Activated naive CD4-positive, alpha-beta T cell treated with anti-CD3 and anti-CD28 coated beads, Interleukin-2, amount 10 ng/mL, durations not matched to agents 7 days and 5 days (primary cell): ENCODE data around the gene CELA3A.
A peak's percentile ranks its signal among the peaks of the same experiment; 100 is the strongest.

Source experiments
- CTCF ChIA-PET: fragments of 350-600 bp; sonication (Branson Sonifier 250); formaldehyde crosslinking; loops from one replicate; lab custom pipeline; 2021; ENCODE audit warnings: antibody characterized with exemption; lab: Charles Lee
- DNase-seq: peaks from one replicate; pipeline ENCODE4 v3.0.0-alpha.2; 2020
- H3K27ac Mint-ChIP-seq: one replicate; pipeline ENCODE4 v1.8.0; 2021; ENCODE audit warnings: mild to moderate bottlenecking, moderate library complexity, mixed read lengths
- H3K27me3 Mint-ChIP-seq: one replicate; pipeline ENCODE4 v1.8.0; 2021; ENCODE audit warnings: mild to moderate bottlenecking, mixed read lengths
- H3K36me3 Mint-ChIP-seq: one replicate; pipeline ENCODE4 v1.8.0; 2021; ENCODE audit warnings: mixed read lengths
- H3K4me1 Mint-ChIP-seq: one replicate; pipeline ENCODE4 v1.8.0; 2021; ENCODE audit warnings: mixed read lengths
- H3K4me3 Mint-ChIP-seq: one replicate; pipeline ENCODE4 v1.8.0; 2021; ENCODE audit warnings: mild to moderate bottlenecking, moderate library complexity, mixed read lengths
- H3K9me3 Mint-ChIP-seq: one replicate; pipeline ENCODE4 v1.8.0; 2021; ENCODE audit warnings: mixed read lengths

CELA3A gene

GRCh38 chr1:22040286-22040623 lies 38.8 kb downstream of the CELA3A start:
- peak overlapping the region; percentile 67 for H3K4me3 Mint-ChIP-seq
- no peaks in the 10 kb centered on the region for H3K27me3 Mint-ChIP-seq
- H3K27ac Mint-ChIP-seq = peak overlapping the region; percentile 100
- H3K9me3 Mint-ChIP-seq = peaks cover under 1% of the 10 kb centered on the region
- peak; percentile 35 for DNase-seq
- H3K36me3 Mint-ChIP-seq = peaks cover 8% of the 10 kb centered on the region
- H3K4me1 Mint-ChIP-seq = peaks cover 59% of the 10 kb centered on the region
- CTCF ChIA-PET = interaction anchor here (0.7 to 2.5 kb wide), 6 partner anchors 9 to 18 kb away, joined by 3 to 22 read pairs (median 6); partner anchors contain the start of gene CDC42

- CTCF ChIA-PET = interaction anchor here (2.2 kb wide), 1 partner anchor 11 kb away, joined by 12 read pairs; the partner anchor contains the start of gene CDC42
- H3K9me3 Mint-ChIP-seq = peaks cover 4% of the 10 kb centered on the region
- DNase-seq = no peak
These were observed 40.0 kb downstream of the CELA3A start for GRCh38 chr1:22041505-22041904.

DNA sequence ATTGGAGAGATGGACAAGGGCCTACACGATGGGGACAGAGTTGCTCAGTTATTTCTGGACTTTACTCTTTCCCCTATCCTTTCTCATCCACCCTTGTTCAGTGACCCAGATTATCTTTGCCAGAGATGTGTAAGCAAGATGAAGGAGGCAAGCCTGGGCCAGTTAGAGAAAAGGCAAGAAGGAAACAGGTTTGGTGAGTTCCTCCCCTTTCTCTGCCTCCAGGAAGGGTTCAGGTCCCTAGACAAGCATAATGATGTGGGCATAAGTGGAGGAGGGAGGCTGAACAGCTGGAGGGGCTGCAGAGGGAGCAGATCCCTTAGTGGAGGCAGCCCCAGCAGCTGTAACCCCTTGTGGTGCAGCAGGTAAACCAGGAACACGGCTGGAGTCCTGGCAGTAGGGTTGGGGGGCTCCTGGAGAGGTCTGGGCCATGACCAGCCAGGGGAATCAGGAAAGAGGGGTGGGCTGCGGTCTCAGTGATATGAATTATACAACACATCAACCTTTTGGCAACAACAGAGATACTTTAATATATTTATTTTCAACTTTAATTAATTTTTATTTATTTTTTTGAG lies 41.8 kb downstream of the CELA3A start:
- CTCF ChIA-PET = no interaction called here
- Mint-ChIP-seq H3K27me3 (no peaks in the 10 kb centered on the region), H3K9me3 (peaks cover 4% of the 10 kb centered on the region), H3K4me1 (peaks cover 54% of the 10 kb centered on the region), H3K4me3 (no peak overlapping the region), H3K36me3 (peaks cover 11% of the 10 kb centered on the region), H3K27ac (no peak overlapping the region)
- DNase-seq = no peak

More at GRCh38 chr1:22041505-22041904, 40.0 kb downstream of the CELA3A start:
- Mint-ChIP-seq H3K4me3 (peak overlapping the region; percentile 21), H3K27ac (peak overlapping the region; percentile 86), H3K27me3 (no peaks in the 10 kb centered on the region), H3K4me1 (peaks cover 60% of the 10 kb centered on the region), H3K36me3 (peaks cover 11% of the 10 kb centered on the region)

- no peak for DNase-seq
- H3K4me3 Mint-ChIP-seq = no peak overlapping the region
- peaks cover 9% of the 10 kb centered on the region for H3K36me3 Mint-ChIP-seq
- no peaks in the 10 kb centered on the region for H3K27me3 Mint-ChIP-seq
- peaks cover 4% of the 10 kb centered on the region for H3K9me3 Mint-ChIP-seq
- H3K4me1 Mint-ChIP-seq = peaks cover 56% of the 10 kb centered on the region
- no peak overlapping the region for H3K27ac Mint-ChIP-seq
- CTCF ChIA-PET = no interaction called here
These were observed 43.4 kb downstream of the CELA3A start for GRCh38 chr1:22044690-22045420.

DNA sequence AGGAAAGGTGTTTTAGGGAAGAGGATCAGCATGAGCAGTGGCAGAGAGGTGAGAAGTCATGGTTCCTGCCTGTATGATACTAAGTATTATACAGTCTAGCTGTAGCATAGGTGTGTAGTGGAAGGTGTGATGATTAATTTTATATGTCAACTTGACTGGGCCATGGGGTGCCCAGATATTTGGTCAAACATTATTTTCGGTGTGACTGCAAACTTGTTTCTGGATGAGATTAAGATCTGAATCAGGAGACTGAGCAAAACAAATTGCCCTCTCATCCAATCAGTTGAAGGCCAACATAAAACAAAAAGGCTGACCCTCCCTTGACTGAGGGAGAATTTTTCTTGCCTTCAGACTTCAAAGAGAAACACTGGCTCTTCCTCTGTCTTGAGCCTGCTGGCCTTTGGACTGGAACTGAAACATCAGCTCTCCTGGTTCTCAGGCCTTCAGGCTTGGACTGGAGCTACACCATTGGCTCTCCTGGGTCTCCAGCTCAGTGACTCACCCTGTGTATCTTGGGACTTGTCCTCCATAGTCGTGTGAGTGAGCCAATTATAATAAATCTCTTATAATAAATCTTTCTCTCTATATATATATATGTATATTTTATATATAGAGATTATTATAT lies 44.3 kb downstream of the CELA3A start:
- H3K9me3 Mint-ChIP-seq = peaks cover 4% of the 10 kb centered on the region
- no peak overlapping the region for H3K27ac Mint-ChIP-seq
- H3K27me3 Mint-ChIP-seq = no peaks in the 10 kb centered on the region
- DNase-seq = no peak
- no peak overlapping the region for H3K4me3 Mint-ChIP-seq
- H3K4me1 Mint-ChIP-seq = peaks cover 51% of the 10 kb centered on the region
- H3K36me3 Mint-ChIP-seq = peaks cover 10% of the 10 kb centered on the region
- CTCF ChIA-PET = no interaction called here

GRCh38 chr1:22048351-22049192 lies 47.1 kb downstream of the CELA3A start:
- DNase-seq = no peak
- peaks cover 4% of the 10 kb centered on the region for H3K9me3 Mint-ChIP-seq
- H3K27ac Mint-ChIP-seq = peak overlapping the region; percentile 68
- H3K4me3 Mint-ChIP-seq = no peak overlapping the region
- H3K4me1 Mint-ChIP-seq = peaks cover 45% of the 10 kb centered on the region
- peaks cover 8% of the 10 kb centered on the region for H3K36me3 Mint-ChIP-seq
- CTCF ChIA-PET = no interaction called here
- H3K27me3 Mint-ChIP-seq = peaks cover 4% of the 10 kb centered on the region

DNA sequence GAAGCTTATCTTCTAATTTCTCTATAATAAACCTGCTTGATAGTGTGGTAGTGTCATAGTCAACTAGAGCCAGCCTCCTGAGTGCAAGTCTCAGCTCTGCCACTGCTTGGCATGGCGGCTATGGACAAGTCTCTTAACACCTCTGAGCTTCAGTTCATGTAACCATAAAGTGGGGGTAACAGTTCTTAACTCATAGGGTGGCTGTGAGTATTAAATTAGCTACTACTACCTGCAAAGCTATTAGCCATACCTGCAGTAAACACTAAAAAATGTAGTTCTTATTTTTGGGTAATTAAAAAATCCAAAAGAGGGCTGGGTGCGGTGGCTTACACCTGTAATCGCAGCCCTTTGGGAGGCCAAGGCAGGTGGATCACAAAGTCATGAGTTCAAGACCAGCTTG lies 48.9 kb downstream of the CELA3A start:
- CTCF ChIA-PET = interaction anchor here (1.4 kb wide), 1 partner anchor 10 kb away, joined by 7 read pairs; no protein-coding TSS in a partner anchor
- no peak overlapping the region for H3K4me3 Mint-ChIP-seq
- peaks cover 4% of the 10 kb centered on the region for H3K27me3 Mint-ChIP-seq
- H3K27ac Mint-ChIP-seq = no peak overlapping the region
- peaks cover 2% of the 10 kb centered on the region for H3K9me3 Mint-ChIP-seq
- H3K4me1 Mint-ChIP-seq = peaks cover 50% of the 10 kb centered on the region
- peaks cover 20% of the 10 kb centered on the region for H3K36me3 Mint-ChIP-seq
- no peak for DNase-seq

DNA sequence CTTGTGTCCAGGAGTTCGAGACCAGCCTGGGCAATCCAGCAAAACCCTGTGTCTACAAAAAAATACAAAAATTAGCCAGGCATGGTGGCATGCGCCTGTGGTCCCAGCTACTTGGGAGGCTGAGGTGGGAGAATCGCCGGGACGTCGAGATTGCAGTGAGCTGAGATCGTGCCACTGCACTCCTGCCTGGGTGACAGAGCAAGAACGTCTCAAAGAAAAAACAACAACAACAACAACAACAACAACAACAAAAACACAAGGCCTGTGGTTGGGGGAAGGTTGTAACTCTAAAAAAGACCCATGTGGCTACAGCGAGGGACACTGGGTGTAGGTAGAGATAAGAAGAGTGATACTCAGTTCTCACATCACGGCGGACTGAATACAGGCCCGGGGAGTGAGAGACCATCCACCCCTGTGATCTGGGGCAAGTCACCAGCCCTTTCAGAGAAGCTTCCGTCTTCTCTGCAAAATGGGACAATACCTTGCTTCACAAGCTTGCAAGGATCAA lies 50.2 kb downstream of the CELA3A start:
- CTCF ChIA-PET = interaction anchor here (2.1 to 3.2 kb wide), 2 partner anchors 11 to 27 kb away, joined by 12 to 19 read pairs; no protein-coding TSS in a partner anchor
- peaks cover 62% of the 10 kb centered on the region for H3K4me1 Mint-ChIP-seq

GRCh38 chr1:22052115-22053016 lies 50.9 kb downstream of the CELA3A start, which contains the start of gene CDC42:
CDC42 (plus strand) TSS chr1:22052709; CDS start chr1:22078479, 25,770 bp downstream.
- Mint-ChIP-seq H3K9me3 (no peaks in the 10 kb centered on the region), H3K27ac (peak within 1 kb of the TSS; percentile 100), H3K27me3 (peaks cover 4% of the 10 kb centered on the region), H3K36me3 (peaks cover 37% of the 10 kb centered on the region), H3K4me3 (peak within 1 kb of the TSS; percentile 99), H3K4me1 (peaks cover 69% of the 10 kb centered on the region)
- CTCF ChIA-PET = interaction anchor here (1.1 to 3.2 kb wide), 5 partner anchors 12 to 28 kb away, joined by 3 to 19 read pairs (median 5); no protein-coding TSS in a partner anchor
- DNase-seq = peak; percentile 98

More for the DNA sequence above, 50.2 kb downstream of the CELA3A start:
- H3K36me3 Mint-ChIP-seq = peaks cover 30% of the 10 kb centered on the region
- DNase-seq = no peak
- H3K4me3 Mint-ChIP-seq = peak overlapping the region; percentile 89
- peaks cover 4% of the 10 kb centered on the region for H3K27me3 Mint-ChIP-seq
- peak overlapping the region; percentile 98 for H3K27ac Mint-ChIP-seq
- no peaks in the 10 kb centered on the region for H3K9me3 Mint-ChIP-seq

DNA sequence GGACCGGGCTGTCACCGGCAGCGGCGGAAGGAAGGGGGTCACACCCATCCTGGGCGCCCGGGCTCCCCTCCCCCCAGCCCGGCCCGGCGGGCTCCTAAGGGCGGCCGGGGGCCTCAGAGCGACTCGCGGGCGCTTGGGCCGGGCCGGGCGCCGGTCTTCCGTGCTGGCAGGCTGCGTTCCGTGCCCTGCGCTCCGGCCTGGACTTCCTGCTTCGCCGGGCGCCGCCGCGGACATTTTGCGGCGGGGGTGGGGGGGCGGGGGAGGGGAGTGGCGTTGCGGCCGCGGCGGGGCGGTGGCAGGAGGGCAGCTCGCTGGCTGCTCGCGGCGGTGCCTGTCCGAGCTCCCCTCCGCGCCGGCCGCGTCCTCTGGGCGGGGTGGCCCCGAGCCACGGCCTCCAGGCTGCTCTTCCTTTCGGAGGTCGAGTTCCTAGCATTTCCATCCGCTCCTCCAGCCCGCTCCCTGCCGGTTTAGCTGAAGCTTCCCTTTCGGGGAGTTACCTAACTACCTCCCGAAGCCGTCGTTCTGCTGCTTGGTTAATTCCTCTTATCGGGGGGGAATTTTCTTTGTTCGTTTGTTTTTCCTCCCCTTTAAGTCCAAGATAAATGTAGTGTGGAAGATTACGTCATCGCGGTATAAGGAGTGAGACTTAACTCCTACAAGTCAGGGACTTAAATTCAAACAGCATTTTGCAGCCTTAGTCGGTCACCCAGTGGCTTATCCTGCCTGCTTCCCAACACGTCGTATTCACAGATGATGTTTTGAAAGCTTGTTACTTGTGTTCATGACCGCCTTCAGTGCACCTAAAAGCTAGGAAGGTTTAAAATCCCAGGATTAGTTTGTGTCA lies 51.8 kb downstream of the CELA3A start:
- Mint-ChIP-seq H3K36me3 (peaks cover 45% of the 10 kb centered on the region), H3K4me1 (peaks cover 72% of the 10 kb centered on the region)
- CTCF ChIA-PET = interaction anchor here (1.0 to 3.2 kb wide), 6 partner anchors 13 to 52 kb away, joined by 3 to 19 read pairs (median 4); no protein-coding TSS in a partner anchor

DNA sequence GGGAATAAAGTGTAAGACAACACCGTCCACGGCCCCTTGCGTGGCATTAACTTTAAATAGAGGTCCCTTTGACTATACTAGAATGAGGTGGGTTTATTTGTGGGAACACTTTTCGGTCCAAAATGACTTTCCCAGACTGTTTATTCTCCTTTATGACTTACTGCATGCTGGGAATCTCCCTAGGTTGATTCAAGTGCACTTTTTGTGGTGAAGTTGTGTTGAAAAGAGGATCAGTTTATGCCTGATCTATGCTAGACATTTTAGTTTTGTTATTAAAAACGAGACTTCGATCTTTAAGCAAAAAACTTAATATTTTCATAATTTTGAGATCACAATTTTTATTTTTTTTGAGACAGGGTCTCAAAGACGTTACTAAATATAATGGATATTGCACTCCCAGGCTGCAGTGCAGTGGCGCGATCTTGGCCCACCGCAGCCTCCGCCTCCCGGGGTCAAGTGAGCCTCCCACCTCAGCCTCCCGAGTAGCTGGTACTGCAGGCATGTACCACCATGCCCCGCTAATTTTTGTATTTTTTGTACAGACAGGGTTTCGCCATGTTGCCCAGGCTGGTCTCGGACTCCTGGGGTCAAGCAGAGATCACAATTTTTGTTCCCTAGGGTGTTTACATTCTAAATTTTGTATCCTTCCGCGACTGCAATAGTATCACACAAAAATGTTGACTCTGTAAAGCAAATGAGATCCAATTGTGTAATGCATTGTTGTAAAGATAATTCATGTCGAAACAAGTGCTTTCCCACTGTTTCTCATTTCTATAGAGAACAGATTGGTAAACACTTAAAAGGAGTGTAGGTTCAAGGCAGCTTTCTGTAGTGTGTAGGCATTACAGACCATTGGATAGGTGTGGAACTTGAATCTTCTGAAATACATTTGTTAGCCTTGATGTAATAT lies 52.7 kb downstream of the CELA3A start:
- Mint-ChIP-seq H3K27ac (peak overlapping the region; percentile 100), H3K9me3 (no peaks in the 10 kb centered on the region), H3K27me3 (peaks cover 4% of the 10 kb centered on the region), H3K36me3 (peaks cover 46% of the 10 kb centered on the region), H3K4me3 (peak overlapping the region; percentile 99), H3K4me1 (peaks cover 69% of the 10 kb centered on the region)
- CTCF ChIA-PET = interaction anchor here (1.0 to 3.2 kb wide), 7 partner anchors 14 to 51 kb away, joined by 3 to 19 read pairs (median 5); no protein-coding TSS in a partner anchor
- no peak for DNase-seq

More for the DNA sequence above, 51.8 kb downstream of the CELA3A start:
- Mint-ChIP-seq H3K4me3 (peak overlapping the region; percentile 99), H3K9me3 (no peaks in the 10 kb centered on the region), H3K27ac (peak overlapping the region; percentile 100), H3K27me3 (peaks cover 4% of the 10 kb centered on the region)
- DNase-seq = peak; percentile 62
